NB4 (cell line): ENCODE data around the gene MAST4.

Experiments used
- DNase-seq: peaks from one replicate; pipeline ENCODE4 v3.0.0; 2010; ENCODE audit warnings: low read depth
- H3K4me3 ChIP-seq: one replicate; pipeline ENCODE4 v1.5.1; 2011; ENCODE audit warnings: mild to moderate bottlenecking, low read depth, low read length, moderate library complexity
- MYC ChIP-seq: IDR thresholded peaks from 2 replicates; pipeline ENCODE4 v1.6.1; 2011; ENCODE audit warnings: low read depth, low read length
- POLR2A ChIP-seq: IDR thresholded peaks from 2 replicates; pipeline ENCODE4 v1.6.1; 2011; ENCODE audit warnings: mild to moderate bottlenecking; ENCODE audit not compliant: insufficient read length; ENCODE audit errors: extremely low read depth
- TF ChIP-seq, protein P1 (sequence below): IDR thresholded peaks from one replicate; pipeline ENCODE4 v1.5.1; 2012; ENCODE audit warnings: low read depth, low read length
- TF ChIP-seq, protein P2 (sequence below): IDR thresholded peaks from 2 replicates; pipeline ENCODE4 v1.6.1; 2011; ENCODE audit warnings: low read depth, low read length

The MAST4 gene

DNA sequence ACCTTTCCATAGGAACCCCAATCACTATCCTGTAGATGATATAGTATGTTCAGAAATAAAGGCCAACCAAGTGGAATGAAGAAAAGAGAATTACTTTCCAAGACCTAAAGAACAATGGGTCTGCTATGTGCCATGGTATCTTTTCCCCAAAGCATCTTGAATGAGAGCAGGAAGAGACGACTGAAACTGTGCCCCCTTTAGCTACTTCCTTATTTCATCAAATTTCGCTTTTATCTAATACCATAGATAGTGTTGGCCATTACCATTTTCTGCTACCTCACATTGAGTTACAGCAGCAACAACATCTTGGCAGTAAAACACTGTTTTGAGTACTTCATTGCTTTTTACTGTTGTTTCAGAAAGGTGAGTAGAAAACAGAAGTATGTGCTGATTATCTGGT lies 333.8 kb downstream of the MAST4 start:
- TF ChIP-seq, protein P1, sequence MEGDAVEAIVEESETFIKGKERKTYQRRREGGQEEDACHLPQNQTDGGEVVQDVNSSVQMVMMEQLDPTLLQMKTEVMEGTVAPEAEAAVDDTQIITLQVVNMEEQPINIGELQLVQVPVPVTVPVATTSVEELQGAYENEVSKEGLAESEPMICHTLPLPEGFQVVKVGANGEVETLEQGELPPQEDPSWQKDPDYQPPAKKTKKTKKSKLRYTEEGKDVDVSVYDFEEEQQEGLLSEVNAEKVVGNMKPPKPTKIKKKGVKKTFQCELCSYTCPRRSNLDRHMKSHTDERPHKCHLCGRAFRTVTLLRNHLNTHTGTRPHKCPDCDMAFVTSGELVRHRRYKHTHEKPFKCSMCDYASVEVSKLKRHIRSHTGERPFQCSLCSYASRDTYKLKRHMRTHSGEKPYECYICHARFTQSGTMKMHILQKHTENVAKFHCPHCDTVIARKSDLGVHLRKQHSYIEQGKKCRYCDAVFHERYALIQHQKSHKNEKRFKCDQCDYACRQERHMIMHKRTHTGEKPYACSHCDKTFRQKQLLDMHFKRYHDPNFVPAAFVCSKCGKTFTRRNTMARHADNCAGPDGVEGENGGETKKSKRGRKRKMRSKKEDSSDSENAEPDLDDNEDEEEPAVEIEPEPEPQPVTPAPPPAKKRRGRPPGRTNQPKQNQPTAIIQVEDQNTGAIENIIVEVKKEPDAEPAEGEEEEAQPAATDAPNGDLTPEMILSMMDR, result no peak
- TF ChIP-seq, protein P2, sequence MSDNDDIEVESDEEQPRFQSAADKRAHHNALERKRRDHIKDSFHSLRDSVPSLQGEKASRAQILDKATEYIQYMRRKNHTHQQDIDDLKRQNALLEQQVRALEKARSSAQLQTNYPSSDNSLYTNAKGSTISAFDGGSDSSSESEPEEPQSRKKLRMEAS, result no peak
- no peak for TF ChIP-seq MYC
- TF ChIP-seq POLR2A, result no peak
- H3K4me3 ChIP-seq, result no peak overlapping the region
- no peak for DNase-seq

DNA sequence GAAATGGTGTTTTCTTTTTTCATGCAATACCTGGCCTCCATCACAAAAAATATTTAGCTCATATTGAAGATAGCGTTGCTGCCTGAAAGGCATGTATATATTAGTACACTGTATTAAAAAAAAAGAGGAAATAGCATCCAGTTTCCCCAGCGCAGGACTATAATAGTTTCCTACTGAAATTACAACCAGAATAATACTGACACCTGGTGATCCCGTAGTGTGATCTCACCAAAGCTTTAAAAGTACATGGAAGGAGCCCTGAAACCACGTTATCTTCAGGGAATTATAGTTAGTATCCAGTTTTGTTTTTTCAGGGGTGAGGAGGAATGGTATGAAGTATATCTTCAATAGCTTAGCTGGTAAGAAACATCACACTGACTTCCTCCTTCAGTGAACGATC lies 335.5 kb downstream of the MAST4 start:
- no peak for TF ChIP-seq MYC
- TF ChIP-seq, protein P2, result no peak
- TF ChIP-seq POLR2A, result no peak
- H3K4me3 ChIP-seq, result no peak overlapping the region
- no peak for DNase-seq

DNA sequence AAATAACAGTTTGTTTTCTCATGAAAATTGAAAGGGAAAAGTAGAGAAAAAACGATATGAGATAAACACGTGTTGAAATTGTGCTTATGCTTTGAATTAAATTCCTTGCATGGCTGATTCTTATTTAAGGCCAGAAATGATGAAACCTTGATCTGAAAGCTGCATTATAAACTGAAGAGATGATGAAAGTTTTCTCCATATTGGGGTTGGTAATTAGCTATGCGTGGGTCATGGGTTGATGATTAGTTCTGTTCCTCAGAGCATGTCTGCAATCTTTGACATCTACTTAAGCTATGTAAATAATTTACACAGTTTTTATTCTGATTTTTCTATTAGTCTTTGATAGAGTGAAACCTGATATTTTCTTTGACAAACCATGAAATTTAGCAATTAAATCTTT lies 336.3 kb downstream of the MAST4 start:
- DNase-seq, result no peak
- TF ChIP-seq, protein P2, result no peak
- TF ChIP-seq, protein P1, result no peak
- TF ChIP-seq POLR2A (no peak), MYC (no peak)
- H3K4me3 ChIP-seq, result no peak overlapping the region

DNA sequence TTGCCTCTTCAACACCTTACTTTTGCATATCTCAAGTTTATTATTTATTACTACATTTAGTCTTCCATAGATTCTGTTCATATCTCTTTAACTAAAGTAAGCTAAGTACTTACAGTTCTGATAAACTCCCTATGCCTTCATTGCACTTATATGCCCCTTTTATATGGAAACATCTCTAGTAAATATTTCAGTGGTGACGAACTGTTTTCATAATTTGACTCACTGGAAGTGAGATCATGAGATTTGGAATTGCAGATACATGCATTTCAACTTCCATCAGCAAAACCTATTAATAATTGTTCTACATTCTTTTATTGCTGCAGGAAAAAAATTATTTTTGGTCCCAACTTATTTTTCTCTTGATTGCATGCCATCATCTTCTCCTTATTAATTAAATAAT lies 336.9 kb downstream of the MAST4 start:
- H3K4me3 ChIP-seq, result no peak overlapping the region
- TF ChIP-seq POLR2A (no peak), MYC (no peak)
- TF ChIP-seq, protein P1, result no peak
- TF ChIP-seq, protein P2, result no peak
- no peak for DNase-seq

DNA sequence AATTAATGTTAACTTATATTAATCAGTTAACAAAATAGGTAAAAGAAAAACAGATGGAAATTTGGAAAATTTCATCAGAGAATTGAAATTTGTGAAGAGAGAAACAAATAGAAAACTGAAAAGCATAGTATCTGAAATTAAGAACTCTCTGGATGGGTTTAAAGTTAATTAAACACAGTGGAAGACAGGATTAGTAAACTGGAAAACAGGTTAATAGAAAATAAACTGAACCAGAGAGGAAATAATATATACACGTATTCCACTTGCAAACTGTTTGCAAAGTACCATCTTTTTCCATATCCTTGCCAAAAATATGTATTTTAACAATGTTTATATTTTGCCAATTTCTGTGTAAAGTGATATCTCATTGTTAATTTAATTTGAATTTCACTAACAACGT lies 342.9 kb downstream of the MAST4 start:
- DNase-seq, result no peak
- TF ChIP-seq, protein P1, result no peak
- no peak for TF ChIP-seq MYC
- no peak for TF ChIP-seq POLR2A
- TF ChIP-seq, protein P2, result no peak
- no peak overlapping the region for H3K4me3 ChIP-seq

DNA sequence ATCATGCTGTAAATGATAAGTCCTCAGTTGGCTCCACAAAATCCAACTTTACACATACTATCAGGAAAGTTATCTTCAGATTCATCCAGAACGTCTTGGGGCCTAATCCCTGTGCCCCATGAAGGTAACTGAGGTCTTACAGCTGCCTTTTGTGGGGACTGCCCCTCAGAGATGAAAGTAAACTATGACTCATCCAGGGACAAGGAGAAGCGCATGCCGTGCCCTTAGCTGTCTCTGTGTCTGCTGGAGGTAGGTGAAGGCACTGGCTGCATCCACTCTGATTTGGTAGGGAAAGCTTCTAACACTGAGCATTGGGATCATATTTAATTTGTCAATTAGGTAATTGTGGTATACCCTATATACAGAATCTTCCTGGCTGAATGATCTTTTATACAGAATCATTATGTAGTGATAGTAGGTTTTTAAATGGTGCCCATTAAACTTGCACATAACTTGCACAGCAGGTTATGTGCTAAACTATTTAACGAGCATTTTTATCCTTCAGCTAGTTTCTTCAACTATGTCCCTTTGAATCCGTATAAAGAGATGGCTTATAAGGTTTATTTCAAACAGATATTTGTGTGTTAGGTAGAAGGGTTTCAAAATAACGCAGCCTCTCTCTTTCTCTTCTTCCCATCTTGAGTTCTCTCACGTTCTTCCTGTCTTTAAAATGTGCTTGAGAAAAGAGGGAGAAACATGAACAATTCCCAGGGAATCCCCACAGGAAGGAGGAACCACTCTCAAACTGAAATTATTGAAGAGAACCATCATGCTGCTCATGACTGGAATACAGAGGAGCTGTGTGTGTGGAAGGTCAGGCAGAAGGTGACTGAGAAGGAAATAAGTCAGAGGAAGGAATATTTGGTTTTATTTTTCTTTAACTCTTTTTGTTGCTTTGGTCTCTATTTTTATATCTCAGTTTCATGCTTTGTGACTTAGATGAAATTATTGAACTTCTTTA lies 349.5 kb downstream of the MAST4 start:
- no peak for DNase-seq
- H3K4me3 ChIP-seq, result no peak overlapping the region

More for the DNA sequence above, 349.5 kb downstream of the MAST4 start:
- TF ChIP-seq, protein P1, result no peak
- TF ChIP-seq, protein P2, result no peak
- no peak for TF ChIP-seq MYC
- TF ChIP-seq POLR2A, result no peak
